HFFc6 (cell line): ENCODE data around the gene SHISA4. TPM values are rescaled to one million over a fixed set of nuclear protein-coding genes. Genes with fewer than 3 reads are reported as not detected.

Experiments
- DNase-seq: peaks from one replicate; pipeline ENCODE4 v3.0.0-alpha.2; 2018
- H3K27ac Mint-ChIP-seq: 2 replicates; pipeline ENCODE4 v1.8.0; 2020; ENCODE audit warnings: mild to moderate bottlenecking, mixed read lengths
- H3K27me3 Mint-ChIP-seq: 2 replicates; pipeline ENCODE4 v1.8.0; 2021; ENCODE audit warnings: mild to moderate bottlenecking, moderate library complexity, mixed read lengths; ENCODE audit not compliant: insufficient read depth
- H3K36me3 Mint-ChIP-seq: 2 replicates; pipeline ENCODE4 v1.8.0; 2021; ENCODE audit warnings: low read depth, mixed read lengths
- H3K4me1 Mint-ChIP-seq: 2 replicates; pipeline ENCODE4 v1.8.0; 2020; ENCODE audit warnings: low read depth, mixed read lengths
- H3K4me3 Mint-ChIP-seq: 2 replicates; pipeline ENCODE4 v1.8.0; 2020; ENCODE audit warnings: mild to moderate bottlenecking, moderate library complexity, mixed read lengths
- H3K9me3 Mint-ChIP-seq: 2 replicates; pipeline ENCODE4 v1.8.0; 2020; ENCODE audit warnings: mild to moderate bottlenecking, mixed read lengths
- CTCF ChIP-seq: fragments of 200-600 bp; sonication (generic); IDR thresholded peaks from 2 replicates; pipeline ENCODE4 v1.5.0; 2021; ENCODE audit warnings: antibody characterized with exemption, mild to moderate bottlenecking
- total RNA-seq, 6 experiments: library from RNA; stranded (reverse); fragmentation: NEBNext Ultra II Directional; extraction: Animal tissue kit (Norgen Biotek cat#: 25700); gene quantifications; 2 replicates in 1 of 6; 3 replicates in 5 of 6; pipeline ENCODE4 v1.2.3, GENCODE V29; 2021

SHISA4 gene
- total RNA-seq, 6 experiments from 2014 or later: 29.8 to 49.6 (median 39.9) TPM

- no peak overlapping the region for H3K4me3 Mint-ChIP-seq
- no peak for TF ChIP-seq CTCF
- no peak overlapping the region for H3K27ac Mint-ChIP-seq
- peaks cover 52% of the 10 kb centered on the region for H3K4me1 Mint-ChIP-seq
- H3K27me3 Mint-ChIP-seq: peaks cover 6% of the 10 kb centered on the region
- no peaks in the 10 kb centered on the region for H3K9me3 Mint-ChIP-seq
- no peak for DNase-seq
- no peaks in the 10 kb centered on the region for H3K36me3 Mint-ChIP-seq
Measured at GRCh38 chr1:201891451-201892045, 2.9 kb downstream of the SHISA4 start.

- no peak for DNase-seq
- no peak overlapping the region for H3K27ac Mint-ChIP-seq
- TF ChIP-seq CTCF: no peak
- H3K4me3 Mint-ChIP-seq: no peak overlapping the region
- H3K27me3 Mint-ChIP-seq: peaks cover 6% of the 10 kb centered on the region
- no peaks in the 10 kb centered on the region for H3K9me3 Mint-ChIP-seq
- H3K4me1 Mint-ChIP-seq: peaks cover 52% of the 10 kb centered on the region
- no peaks in the 10 kb centered on the region for H3K36me3 Mint-ChIP-seq
Measured at GRCh38 chr1:201892211-201892610, 3.5 kb downstream of the SHISA4 start.

GRCh38 chr1:201893431-201893830 is 4.7 kb downstream of the SHISA4 start:
- no peak for DNase-seq
- TF ChIP-seq CTCF: no peak
- H3K4me3 Mint-ChIP-seq: no peak overlapping the region
- H3K36me3 Mint-ChIP-seq: 0 out of 2 replicates have a peak, but pooled peaks cover 4% of the 10 kb centered on the region
- H3K27me3 Mint-ChIP-seq: peaks cover 6% of the 10 kb centered on the region
- peaks cover 54% of the 10 kb centered on the region for H3K4me1 Mint-ChIP-seq
- H3K9me3 Mint-ChIP-seq: no peaks in the 10 kb centered on the region
- 0 out of 2 replicates have a peak overlapping the region, but pooled peaks have one; percentile 4 for H3K27ac Mint-ChIP-seq

DNA sequence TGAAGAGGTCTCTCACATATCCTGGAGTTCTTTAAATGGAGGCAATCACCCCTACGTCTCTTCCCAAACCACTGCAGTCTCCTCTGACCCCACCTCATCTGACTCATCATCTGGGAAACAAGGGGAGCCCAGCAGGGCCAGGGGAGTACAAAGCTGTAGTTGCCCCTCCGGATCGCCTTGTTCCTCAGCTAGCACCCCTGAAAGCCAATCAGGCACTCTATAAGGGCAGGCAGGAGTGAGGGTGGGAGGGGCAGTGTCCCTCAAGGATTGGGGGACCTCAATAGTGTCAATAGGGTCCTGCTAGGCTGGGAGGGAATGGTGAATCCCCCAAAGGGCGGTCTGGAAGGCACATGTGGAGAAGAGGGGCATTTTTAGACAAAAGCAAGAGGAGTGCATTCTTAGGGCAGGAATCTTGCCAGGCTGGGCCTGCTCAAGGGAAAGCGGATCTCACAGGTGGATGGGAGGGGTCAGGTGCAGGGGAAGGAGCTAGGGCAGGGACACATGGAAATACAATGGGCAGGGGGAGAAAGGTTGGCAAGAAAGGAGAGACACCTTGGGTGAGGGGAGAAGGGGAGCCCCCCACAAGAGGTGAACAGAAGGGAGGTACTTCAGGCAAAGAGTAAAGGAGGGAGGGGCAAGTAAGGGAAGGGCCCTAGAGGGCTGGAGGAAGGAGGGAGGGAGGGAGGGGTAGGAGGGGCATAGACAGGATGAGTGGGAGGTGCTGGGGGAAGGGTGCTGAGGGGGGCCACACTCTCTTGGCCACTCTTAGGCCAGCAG is 5.8 kb downstream of the SHISA4 start:
- TF ChIP-seq CTCF: no peak
- Mint-ChIP-seq H3K27me3 (peaks cover 6% of the 10 kb centered on the region), H3K4me1 (peaks cover 56% of the 10 kb centered on the region), H3K9me3 (no peaks in the 10 kb centered on the region), H3K27ac (peak overlapping the region; percentile 56), H3K4me3 (no peak overlapping the region), H3K36me3 (peaks cover 9% of the 10 kb centered on the region; the same call in 1 of the 2 replicates)
- no peak for DNase-seq

GRCh38 chr1:201895120-201895665 is 6.5 kb downstream of the SHISA4 start:
- peaks cover 6% of the 10 kb centered on the region for H3K27me3 Mint-ChIP-seq
- no peak for DNase-seq
- H3K4me3 Mint-ChIP-seq: no peak overlapping the region
- H3K36me3 Mint-ChIP-seq: peaks cover 14% of the 10 kb centered on the region
- peaks cover 59% of the 10 kb centered on the region for H3K4me1 Mint-ChIP-seq
- H3K27ac Mint-ChIP-seq: no peak overlapping the region; the same call in 1 of the 2 replicates
- no peaks in the 10 kb centered on the region for H3K9me3 Mint-ChIP-seq
- no peak for TF ChIP-seq CTCF
